Suprapubic skin (tissue), 4 donors: ENCODE results near the gene FAM53A.

ENCODE experiments used
- CTCF ChIP-seq, 2 donors: fragments of 200-600 bp in 1 of 2; fragments of 450-650 bp in 1 of 2; sonication (generic) in 1 of 2; IDR thresholded peaks; one replicate each; pipeline ENCODE4 v1.5.1; 2016 to 2019; ENCODE audit warnings: antibody characterized with exemption in 2 of 2, mild to moderate bottlenecking in 1 of 2, moderate library complexity in 1 of 2
- EP300 ChIP-seq: sonication (generic); formaldehyde crosslinking; IDR thresholded peaks from one replicate; pipeline ENCODE4 v1.6.1; 2017; ENCODE audit warnings: antibody characterized with exemption
- POLR2A ChIP-seq, 2 donors: fragments of 450-650 bp; IDR thresholded peaks; one replicate each; pipeline ENCODE4 v1.6.1; 2017; ENCODE audit warnings: antibody characterized with exemption in 2 of 2, mild to moderate bottlenecking in 2 of 2, moderate library complexity in 2 of 2
- POLR2AphosphoS5 ChIP-seq, 3 donors: sonication (generic); formaldehyde crosslinking; IDR thresholded peaks; one replicate each; pipeline ENCODE4 v1.6.1; 2017; ENCODE audit warnings: antibody characterized with exemption in 3 of 3

- no peak for TF ChIP-seq CTCF (IDR thresholded peaks at IDR 0.05)
- no peak for TF ChIP-seq POLR2AphosphoS5 (IDR thresholded peaks at IDR 0.05)
- no peak for TF ChIP-seq POLR2A (IDR thresholded peaks at IDR 0.05)
- TF ChIP-seq EP300, result no peak
Measured at GRCh38 chr4:1664141-1664540, 20.0 kb downstream of the FAM53A start.
